Peyer's patch (tissue), 4 donors: ENCODE data around the gene EXOC3. TPM values are rescaled to one million over a fixed set of nuclear protein-coding genes. Genes with fewer than 3 reads are reported as not detected.
"Not testable (repeated sequence)": the region's sequence is repeated elsewhere in the genome, so short reads cannot be mapped to it uniquely, and the experiment has no call there.

ENCODE experiments used
- DNase-seq, 3 donors: peaks; one replicate each; pipeline ENCODE4 v3.0.0-alpha.2; 2017 to 2019
- H3K27ac ChIP-seq, 4 donors: fragments of 200-600 bp; sonication (generic); one replicate each; pipeline ENCODE4 v1.5.1; 2016 to 2019
- H3K27me3 ChIP-seq, 2 donors: fragments of 200-600 bp; sonication (generic); one replicate each; pipeline ENCODE4 v1.5.1; 2019
- H3K36me3 ChIP-seq, 3 donors: fragments of 200-600 bp; sonication (generic); one replicate each; pipeline ENCODE4 v1.5.1; 2016 to 2019
- H3K4me1 ChIP-seq, 4 donors: fragments of 200-600 bp; sonication (generic); one replicate each; pipeline ENCODE4 v1.5.1; 2016 to 2019
- H3K4me3 ChIP-seq, 4 donors: fragments of 200-600 bp; sonication (generic); 1 replicate in 3 of 4; 2 replicates in 1 of 4; pipeline ENCODE4 v1.5.1; 2016 to 2019; ENCODE audit warnings: mild to moderate bottlenecking in 1 of 4
- H3K9me3 ChIP-seq, 4 donors: fragments of 200-600 bp; sonication (generic); one replicate each; pipeline ENCODE4 v1.5.1; 2016 to 2019; ENCODE audit warnings: mild to moderate bottlenecking in 1 of 4
- CTCF ChIP-seq, 6 experiments: fragments of 450-650 bp in 4 of 6; fragments of 200-600 bp in 2 of 6; sonication (generic) in 1 of 6; IDR thresholded peaks; one replicate each; pipeline ENCODE4 v1.5.1; 2017 to 2019; ENCODE audit warnings: antibody characterized with exemption in 6 of 6, mild to moderate bottlenecking in 3 of 6, moderate library complexity in 1 of 6
- POLR2A ChIP-seq, 2 donors: fragments of 450-650 bp; IDR thresholded peaks; one replicate each; pipeline ENCODE4 v1.5.1; 2017; ENCODE audit warnings: antibody characterized with exemption in 2 of 2, mild to moderate bottlenecking in 2 of 2, moderate library complexity in 2 of 2
- total RNA-seq, 4 donors: library from RNA; depleted of rRNA; stranded (reverse); fragments of >200 nt; gene quantifications; one replicate each; pipeline ENCODE4 v1.1.0, GENCODE V29; 2016

The EXOC3 gene
- total RNA-seq, 4 donors from 2014 or later, result 74.3 to 201 (median 141) TPM

- Histone ChIP-seq H3K36me3 (no peaks in the 10 kb centered on the region), H3K27ac (no peak overlapping the region), H3K4me1 (peaks cover 0 to 11% (median 0%) of the 10 kb centered on the region in 4 donors), H3K4me3 (no peak overlapping the region), H3K27me3 (no peaks in the 10 kb centered on the region), H3K9me3 (no peaks in the 10 kb centered on the region)
- TF ChIP-seq CTCF (IDR thresholded peaks at IDR 0.05) (no peak), POLR2A (IDR thresholded peaks at IDR 0.05) (no peak)
- DNase-seq, result no peak
These were observed 59.5 kb downstream of the EXOC3 start for GRCh38 chr5:502325-503079.

DNA sequence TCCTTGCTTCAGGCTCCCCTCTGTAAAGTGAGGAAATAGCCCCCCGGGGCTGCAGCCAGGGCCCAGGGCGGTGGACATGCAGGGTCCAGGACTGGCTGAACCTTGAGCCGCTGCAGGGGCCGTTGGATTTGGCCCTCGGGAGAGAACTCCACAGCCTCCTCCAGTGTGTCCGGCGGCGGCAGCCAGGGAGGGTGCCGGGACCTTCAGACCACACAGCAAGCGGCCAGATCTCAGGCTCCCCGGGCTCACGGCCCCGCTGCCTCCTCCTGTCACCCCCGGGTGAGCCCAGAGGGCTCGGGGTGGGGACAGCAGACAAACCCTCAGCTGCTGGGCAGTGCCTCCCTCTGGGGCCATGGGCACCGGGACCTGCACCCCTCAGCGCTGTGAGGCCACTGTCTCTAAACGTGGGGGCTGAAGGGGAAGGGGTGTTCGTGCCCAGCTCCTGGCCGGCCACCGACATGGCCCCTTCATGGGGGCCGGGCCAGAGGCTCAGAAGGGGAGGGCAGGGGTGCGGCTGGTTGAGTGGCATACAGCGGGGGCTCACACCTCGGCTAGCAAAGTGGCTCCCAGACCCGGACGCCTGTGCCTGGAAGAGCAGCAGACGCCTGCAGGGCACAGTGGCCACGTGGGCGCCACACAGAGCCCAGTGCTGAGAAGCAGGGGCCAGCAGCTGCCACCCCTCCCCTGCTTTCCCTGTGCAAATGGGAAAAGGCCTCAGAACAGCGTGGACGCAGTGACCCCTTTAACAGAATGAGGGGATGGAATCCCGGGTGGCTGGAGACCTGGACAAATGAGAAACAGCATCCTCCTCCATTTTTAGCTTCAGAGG is 61.6 kb downstream of the EXOC3 start:
- DNase-seq, result no peak
- no peak overlapping the region for H3K27ac ChIP-seq
- H3K27me3 ChIP-seq, result no peaks in the 10 kb centered on the region
- H3K36me3 ChIP-seq, result no peaks in the 10 kb centered on the region
- peaks cover 0 to 11% (median 0%) of the 10 kb centered on the region in 4 donors for H3K4me1 ChIP-seq
- no peak overlapping the region for H3K4me3 ChIP-seq
- H3K9me3 ChIP-seq, result no peaks in the 10 kb centered on the region
- TF ChIP-seq CTCF (IDR thresholded peaks at IDR 0.05) (no peak), POLR2A (IDR thresholded peaks at IDR 0.05) (no peak)

GRCh38 chr5:505951-506525 is 63.1 kb downstream of the EXOC3 start:
- TF ChIP-seq CTCF (IDR thresholded peaks at IDR 0.05), result no peak
- TF ChIP-seq POLR2A (IDR thresholded peaks at IDR 0.05), result peak; percentile 23 to 38
- Histone ChIP-seq H3K4me3 (peak overlapping the region in 2 of 4 donors; percentile 15 to 34), H3K27ac (peak overlapping the region in 3 of 4 donors; percentile 49 to 84 (median 80))

DNA sequence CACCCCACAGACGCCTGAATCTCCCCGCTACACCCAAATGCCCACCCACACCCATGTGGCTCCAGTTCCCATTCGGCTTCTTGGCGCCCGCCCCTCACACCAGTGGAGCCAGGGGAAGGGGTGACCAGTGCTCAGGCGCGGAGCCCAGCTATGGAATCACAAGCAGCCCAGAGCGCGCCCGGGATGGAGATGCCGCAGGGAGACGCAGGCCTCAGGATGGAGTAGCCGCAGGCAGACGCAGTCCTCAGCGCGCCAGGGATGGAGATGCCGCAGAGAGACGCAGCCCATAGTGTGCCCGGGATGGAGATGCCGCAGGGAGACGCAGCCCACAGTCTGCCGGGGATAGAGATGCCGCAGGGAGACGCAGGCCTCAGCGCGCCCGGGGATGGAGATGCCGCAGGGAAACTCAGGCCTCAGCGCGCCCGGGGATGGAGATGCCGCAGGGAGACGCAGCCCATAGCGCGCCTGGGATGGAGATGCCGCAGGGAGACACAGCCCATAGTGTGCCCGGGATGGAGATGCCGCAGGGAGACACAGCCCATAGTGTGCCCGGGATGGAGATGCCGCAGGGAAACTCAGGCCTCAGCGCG is 65.1 kb downstream of the EXOC3 start:
- not testable (repeated sequence) for H3K36me3 ChIP-seq, H3K27ac ChIP-seq, H3K4me3 ChIP-seq, DNase-seq, H3K9me3 ChIP-seq, H3K27me3 ChIP-seq
- H3K4me1 ChIP-seq, result peaks cover 0 to 11% (median 0%) of the 10 kb centered on the region in 4 donors

More at GRCh38 chr5:505951-506525, 63.1 kb downstream of the EXOC3 start:
- Histone ChIP-seq H3K9me3 (no peaks in the 10 kb centered on the region), H3K4me1 (peaks cover 0 to 11% (median 0%) of the 10 kb centered on the region in 4 donors), H3K27me3 (no peaks in the 10 kb centered on the region), H3K36me3 (no peaks in the 10 kb centered on the region)
- DNase-seq, result peak in 2 of 3 donors; percentile 88 to 89

DNA sequence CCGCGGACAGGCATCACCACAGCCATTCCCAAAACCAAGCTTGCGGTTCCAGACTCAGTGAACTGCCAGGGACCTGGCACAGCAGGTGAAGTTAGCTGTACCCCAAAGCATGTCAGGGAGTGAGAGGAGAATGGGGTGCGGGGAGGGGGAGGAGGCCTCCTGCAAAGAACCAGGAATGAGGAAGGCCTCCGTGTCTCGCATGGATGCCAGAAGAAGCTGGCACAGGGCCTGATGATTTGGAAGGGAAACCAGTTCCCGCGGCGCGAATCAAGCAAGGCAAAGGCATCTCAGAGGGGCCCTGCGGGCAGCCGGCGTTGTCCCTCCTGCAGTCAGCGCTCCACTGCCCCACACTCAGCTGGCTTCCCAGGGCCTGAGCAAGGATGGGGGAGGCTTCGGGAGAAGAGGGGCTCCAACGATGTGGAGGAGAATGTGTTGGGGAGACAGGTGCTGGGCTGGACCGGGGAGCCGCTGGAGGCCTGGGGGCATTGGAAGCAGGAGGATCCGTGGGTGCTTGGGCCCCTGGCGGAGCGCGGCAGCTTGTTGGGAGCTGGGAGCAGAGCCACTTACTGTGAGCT is 66.7 kb downstream of the EXOC3 start:
- H3K9me3 ChIP-seq, result no peaks in the 10 kb centered on the region
- peaks cover 0 to 4% (median 0%) of the 10 kb centered on the region in 3 donors for H3K36me3 ChIP-seq
- H3K4me3 ChIP-seq, result no peak overlapping the region
- no peaks in the 10 kb centered on the region for H3K27me3 ChIP-seq
- H3K4me1 ChIP-seq, result peaks cover 0 to 19% (median 0%) of the 10 kb centered on the region in 4 donors
- no peak for TF ChIP-seq CTCF (IDR thresholded peaks at IDR 0.05)
- TF ChIP-seq POLR2A (IDR thresholded peaks at IDR 0.05), result no peak
- no peak for DNase-seq
- no peak overlapping the region for H3K27ac ChIP-seq
